GM19372 (cell line): ENCODE data around the gene P2RY1.

Experiments
- ATAC-seq: cut with Tn5 transposase; IDR thresholded peaks from one replicate; pipeline ENCODE4 v1.9.1; 2021; ENCODE audit warnings: mild to moderate bottlenecking, low read depth, moderate library complexity; ENCODE audit not compliant: unreplicated experiment

Gene P2RY1, protein sequence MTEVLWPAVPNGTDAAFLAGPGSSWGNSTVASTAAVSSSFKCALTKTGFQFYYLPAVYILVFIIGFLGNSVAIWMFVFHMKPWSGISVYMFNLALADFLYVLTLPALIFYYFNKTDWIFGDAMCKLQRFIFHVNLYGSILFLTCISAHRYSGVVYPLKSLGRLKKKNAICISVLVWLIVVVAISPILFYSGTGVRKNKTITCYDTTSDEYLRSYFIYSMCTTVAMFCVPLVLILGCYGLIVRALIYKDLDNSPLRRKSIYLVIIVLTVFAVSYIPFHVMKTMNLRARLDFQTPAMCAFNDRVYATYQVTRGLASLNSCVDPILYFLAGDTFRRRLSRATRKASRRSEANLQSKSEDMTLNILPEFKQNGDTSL

DNA sequence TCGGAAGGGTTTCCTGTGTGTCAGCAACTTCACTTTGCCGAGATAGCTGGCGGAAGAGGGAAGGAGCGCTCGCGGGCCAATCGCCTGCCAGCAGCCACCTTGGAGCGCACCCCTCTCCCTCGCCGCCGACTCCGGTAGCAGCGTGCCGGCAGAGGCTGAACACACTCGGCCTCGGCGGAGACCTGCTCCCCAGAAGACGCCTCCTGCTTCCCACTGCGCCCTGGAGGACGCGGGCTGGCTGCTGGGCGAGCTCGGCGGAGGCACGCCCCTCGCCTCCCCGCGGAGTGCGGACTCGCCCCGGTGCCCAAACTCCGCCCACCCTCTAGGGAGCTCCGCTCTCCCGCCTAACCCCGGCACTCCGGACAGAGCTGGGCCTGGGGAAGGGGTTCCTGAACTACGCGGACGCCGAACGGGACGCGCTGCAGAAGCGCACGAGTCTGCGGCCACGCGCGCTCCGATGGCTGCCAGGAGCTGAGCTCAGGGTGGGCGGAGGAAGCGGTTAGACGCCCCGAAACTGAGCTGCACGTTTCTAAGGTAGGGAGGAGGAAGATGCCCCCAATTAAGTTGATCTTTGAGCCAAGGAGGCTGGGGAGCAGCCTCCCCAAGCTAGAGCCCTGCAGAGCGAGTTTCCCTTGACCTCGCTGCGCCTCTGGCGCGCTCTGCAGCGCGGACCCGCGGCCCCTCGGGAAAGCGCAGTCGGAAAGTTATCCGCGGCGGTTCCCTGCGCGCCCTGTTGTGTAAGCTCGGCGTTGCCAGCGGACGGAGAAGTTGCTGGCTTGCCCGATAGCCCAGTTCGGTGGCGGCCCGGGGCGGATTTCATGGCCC is at the start of gene P2RY1:
Gene P2RY1 (plus strand): TSS at position 356 of the 825 bp plus-strand sequence. CDS start 652 bp downstream, outside the sequence.
- peak; percentile 79 for ATAC-seq

DNA sequence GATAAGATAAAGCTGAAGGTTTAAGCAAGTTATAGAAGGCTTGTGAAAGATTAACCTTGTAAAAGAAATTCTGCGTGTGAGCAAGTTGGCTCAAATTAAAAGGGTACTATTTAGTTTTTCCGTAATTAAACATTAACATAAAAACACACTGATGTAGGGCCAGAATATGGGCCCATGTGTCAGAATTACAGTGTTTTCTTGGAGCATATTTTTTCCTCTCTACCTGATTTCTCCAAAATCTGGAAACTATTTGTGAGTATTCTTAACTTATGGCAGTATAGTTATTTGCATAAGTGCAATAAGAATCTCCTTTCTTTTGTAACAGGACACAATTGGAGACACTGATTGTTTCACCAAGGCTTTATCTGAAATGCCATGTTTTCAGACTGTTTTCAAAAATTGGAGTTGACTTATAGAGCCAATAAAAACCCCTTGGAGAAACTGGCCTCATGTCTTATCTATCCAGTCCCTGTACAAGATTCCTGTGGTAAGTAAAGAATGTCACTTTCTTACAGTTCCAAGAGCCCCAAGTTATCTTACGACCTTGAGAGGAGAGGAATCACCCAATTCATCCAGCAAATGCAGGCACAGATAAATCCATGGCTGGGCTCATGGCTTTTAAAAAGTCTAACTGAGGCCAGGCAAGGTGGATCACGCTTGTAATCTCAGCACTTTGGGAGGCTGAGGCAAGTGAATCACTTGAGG is 47.8 kb upstream of the P2RY1 start:
- no peak for ATAC-seq

DNA sequence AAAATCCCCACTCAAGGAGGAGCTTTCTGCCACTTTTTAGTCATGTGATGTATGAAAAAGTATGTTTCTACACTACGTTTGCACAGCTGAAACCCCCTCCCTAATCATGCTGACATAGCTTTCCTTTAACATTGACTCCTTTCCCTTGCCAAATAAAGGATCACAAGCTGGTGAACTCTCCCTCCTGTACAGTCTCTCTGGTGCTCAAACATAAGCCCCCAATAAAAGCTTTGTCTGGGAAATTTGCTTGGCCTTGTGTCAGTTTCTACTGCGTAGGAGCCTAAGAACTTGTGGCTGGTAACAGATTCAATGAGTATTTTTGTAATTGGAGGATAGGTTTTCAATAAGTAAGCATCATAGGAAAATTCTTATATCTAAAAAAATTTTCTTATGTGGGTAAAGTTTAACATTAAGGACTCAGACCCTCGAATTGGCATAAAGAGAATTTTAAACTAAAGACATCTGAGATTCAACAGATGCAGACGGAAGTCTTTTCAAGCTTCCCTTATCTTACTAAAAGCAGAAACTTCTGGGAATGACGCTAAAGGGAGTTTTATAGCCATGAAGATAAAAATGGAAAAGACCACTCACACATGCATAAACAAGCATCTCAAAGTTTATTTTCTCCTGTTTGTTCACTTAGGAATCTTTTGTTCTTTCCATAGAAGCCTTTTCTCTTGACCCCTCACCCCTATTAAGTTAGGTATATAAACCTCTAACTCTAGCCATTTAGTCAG is 44.1 kb upstream of the P2RY1 start:
- no peak for ATAC-seq

DNA sequence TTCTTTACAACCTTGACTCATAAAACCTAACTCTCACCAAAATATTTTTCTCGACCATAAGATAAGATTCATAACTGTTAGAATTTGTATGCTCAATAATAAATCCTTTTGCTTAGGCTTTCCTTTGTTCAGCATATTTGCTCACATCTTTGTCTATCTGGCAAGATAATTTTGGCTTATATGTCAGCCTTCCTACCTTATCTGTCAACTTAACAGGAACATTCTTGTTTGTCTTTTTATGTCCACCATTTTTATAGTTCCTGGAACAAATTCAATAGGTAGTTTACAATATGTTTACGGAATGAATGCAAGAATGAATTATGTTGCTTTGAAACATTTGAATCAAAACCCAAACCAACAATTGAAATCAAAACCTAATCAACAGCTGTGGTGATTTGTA is 41.0 kb upstream of the P2RY1 start:
- no peak for ATAC-seq

DNA sequence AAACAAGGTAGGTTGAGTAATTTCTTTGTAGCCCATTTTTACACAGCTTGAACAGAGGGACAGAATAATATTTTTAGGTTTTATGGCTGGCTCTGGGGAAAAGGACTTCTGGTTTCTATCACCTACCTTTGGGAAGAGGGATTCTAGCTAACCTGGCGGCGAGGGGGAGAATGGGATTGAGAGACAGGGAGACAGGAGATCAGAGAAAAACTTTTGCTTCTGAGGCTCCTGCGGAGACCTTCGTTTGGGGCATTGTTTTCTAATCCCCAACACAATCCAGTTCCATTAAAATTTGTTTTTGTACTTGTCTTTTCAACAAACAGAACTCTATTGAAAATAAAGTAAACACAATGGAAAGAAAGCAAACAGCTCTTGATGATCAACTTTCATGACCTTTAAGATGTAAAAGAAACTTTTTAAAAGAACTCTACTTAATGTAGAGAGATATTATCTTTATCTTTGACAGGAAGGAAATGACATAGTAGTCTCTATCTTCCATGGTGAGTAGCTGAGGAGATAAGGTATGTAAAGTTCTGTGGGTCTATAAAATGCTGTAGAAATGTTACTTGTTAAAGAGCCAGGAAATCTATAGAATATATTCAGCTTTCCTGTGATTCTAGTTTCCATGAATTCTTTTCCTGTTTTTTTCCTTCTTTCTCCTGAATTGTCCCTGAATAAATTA is 37.0 kb upstream of the P2RY1 start:
- no peak for ATAC-seq

DNA sequence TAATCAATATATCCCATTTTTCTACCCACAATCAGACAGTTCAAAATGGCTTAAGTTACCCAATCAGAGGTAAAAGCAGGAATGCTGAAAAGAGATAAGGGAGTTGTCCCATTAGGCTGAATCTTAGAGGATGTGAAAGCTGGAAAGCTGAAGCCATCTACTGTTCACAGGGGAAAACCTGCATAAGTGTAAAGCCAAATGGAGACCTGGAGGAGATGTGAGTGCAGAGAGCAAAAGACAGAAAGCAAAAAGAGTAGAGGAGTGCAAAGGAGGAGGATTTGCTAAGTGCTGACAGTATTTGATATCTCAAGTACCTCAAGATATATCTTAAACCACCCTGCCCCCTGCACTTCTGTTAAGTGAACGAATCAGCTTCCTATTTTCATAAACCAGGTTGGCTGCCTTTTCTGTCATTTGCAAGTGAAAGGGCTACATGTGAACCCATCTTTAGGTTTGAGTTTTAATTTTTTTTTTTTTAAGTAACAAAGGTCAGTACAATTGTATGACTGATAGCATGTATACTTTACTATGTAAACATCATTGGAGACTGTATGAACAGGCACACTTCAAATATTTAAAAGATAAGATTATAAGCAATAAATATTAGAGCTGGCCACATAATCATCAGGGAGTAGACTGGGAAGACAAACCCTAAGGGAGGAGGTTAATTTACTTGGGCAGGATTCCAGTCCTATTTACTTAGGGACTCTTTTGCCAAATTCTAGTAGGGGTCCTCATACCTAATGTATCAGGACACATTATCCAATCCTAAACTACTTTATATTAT is 22.8 kb upstream of the P2RY1 start:
- ATAC-seq: no peak

DNA sequence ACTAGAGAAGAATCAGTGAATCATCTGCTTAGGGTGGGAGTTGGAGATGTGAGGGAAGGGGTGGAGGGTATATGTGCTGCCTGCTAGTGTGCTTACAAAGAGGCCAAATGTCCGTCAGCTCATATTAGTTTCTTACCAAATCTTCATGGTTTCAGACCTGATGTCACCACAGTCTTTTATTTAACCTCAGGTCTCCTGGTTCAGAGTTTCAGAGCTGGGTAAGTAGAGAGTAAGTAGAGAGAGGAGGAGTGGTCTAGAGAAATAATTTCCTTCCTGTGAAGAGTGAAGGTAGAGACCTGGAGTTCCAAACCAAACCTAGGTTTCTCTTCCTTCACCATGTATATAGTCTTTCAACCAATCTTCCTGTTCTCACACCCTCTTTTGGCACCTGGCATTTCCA is 17.5 kb upstream of the P2RY1 start:
- ATAC-seq: no peak

DNA sequence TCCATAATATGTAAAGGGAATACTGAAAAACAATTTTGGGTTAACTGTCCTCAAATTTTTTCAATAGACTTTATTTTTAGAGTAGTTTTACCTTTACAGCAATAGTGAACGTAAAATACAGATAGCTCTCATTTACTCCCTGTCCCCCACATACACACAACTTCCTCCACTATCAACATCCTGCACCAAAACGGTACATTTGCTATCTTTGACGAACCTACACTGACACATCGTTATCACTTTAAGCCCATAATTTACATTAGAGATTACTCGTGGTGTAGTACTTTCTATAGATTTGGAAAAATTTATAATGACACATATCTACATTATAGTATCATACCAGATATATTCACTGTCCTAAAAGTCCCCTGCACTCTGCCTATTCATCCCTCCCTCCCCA is 16.9 kb upstream of the P2RY1 start:
- ATAC-seq: no peak

DNA sequence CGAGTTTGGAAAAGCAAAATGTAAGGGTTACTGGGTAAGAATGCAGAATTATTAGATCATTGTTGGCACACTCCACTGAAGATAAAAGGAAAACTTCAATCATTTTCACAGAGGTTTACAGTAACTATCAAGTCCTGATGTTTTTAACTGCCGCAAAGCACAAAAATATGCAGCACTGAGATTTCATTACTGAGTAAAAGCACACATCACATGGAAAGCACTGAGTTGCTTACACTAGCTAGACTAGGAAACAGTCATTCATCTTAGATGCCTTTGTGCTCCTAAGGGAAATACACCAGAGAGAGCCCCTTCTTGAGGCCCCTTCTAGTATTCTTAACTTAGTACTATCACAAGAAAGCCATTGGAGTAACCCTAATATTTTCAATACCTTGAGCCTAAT is 11.8 kb upstream of the P2RY1 start:
- no peak for ATAC-seq

DNA sequence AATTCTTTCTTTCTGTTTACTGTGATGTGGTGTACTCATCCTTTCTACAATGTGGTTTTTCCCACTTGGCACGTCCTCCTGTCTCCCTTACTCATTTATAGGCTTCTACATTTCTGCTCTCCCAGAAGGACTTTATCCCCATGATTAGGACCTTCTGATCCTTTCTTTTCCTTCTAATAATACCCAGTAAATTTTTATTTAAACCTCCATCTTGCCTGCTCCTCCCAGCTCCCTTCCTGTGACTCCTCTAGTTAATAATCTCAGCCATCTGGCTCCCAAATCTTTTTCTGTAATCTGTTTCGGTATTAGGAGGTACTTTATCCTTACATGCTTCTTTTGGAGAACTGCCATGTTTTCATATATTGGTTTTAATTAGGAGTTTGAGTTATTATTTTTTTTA is 11.2 kb upstream of the P2RY1 start:
- no peak for ATAC-seq

DNA sequence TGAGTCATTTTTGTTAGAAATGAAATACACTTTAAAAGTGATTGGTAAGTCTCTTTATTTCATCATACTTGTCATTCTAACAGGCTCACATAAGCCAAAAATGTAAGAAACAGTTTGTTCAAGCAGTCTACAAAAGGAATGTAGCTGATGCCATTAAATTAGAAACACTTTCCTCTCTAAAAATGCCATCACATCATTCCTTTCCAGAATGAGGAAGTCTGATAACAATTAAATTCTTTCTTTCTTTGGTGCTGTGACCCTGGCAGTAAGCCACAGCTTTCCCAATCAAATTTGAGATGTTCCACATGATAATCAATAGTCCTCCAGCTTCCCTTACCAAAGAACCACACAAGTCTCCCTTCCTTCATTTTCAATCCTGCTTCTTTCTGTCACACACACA is 9.4 kb upstream of the P2RY1 start:
- no peak for ATAC-seq

DNA sequence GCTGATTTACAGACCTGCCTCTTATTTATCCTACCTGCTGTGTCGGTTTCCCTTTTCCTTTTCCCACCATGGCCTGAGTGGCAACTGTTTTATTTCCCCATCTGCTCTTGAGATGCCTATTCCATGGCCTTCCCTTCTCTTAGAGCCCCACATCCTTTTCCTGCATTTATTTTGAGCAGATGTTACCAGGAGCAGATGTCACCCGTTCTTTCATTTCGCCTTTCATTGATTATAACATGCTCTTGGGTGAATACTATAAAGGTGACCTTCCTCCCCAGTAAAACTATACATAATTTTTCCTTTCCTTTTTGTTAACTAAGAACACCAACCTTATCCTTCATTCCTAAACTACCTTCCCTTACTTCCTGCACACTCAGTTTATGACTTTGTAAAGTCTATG is 8.5 kb upstream of the P2RY1 start:
- ATAC-seq: no peak

DNA sequence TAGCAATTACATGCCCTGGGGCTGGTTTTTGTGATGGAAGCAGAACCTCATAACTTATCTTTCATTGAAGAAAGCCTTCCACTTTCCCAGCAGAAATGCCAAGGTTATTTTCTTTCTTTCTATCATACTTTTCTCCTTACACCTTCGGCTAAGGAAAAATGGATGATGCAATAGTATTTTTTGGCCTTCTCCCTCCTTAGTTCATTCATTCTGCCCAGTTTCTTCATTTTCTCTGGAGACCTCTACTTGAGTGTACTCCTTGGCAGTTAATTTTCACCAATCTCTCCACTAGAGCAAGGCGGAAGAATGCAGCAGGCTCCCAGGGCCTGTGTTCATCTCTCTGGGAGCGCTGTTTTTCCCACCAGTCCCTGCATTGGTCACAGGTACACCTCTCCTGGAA is 7.6 kb upstream of the P2RY1 start:
- no peak for ATAC-seq

DNA sequence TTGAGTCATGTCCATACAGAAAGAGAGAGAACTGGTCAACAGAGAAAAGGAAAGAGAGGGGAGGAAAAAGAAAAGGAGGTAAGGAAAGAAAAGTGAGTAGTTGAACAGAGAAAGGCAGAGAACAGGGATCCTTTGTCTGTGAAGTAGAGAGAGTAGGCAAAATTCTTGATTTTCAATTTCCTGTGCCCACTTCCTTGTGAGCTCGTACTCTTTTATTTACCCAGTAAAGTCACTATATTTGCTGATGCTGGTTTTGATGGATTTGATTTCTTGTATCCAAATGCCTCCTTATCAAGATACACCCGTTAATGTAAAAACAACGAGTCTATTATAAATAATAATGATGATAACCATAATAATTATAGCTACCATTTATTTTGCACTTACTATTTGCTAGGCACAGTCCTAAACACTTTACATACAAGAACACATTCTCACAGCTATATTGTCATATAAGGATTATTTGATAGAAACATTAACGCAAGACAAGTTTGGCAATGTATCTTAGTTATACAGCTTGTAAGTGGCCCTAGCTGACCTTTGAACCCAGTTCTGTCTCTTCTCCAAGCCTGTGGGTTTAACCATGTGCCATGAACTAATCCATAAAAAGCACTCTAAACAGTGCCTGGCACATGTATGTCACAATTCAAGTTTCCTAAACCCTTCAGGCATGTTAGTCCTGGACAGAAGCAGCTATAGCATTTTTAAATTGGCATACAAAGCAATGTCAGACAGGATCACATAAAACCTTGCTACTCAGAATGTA is 6.7 kb upstream of the P2RY1 start:
- no peak for ATAC-seq

DNA sequence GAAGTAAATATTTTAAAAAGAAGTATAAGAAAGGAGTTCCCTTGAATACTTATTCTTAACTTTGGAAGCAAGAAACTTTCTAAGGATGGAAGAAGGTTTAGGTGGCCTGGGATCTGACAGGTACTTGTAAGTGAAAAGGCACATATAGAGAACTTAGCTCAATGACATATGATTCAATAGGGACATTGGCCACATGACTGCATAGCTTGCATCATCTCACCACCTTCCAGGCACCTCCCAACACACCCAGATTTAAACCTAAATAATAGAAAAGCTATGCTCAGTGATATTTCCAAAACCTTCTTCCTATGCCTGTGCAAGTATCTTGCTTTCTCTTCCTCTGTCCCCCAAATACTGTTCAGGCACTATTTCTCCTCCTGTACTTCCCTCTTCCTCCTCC is 4.7 kb upstream of the P2RY1 start:
- no peak for ATAC-seq

DNA sequence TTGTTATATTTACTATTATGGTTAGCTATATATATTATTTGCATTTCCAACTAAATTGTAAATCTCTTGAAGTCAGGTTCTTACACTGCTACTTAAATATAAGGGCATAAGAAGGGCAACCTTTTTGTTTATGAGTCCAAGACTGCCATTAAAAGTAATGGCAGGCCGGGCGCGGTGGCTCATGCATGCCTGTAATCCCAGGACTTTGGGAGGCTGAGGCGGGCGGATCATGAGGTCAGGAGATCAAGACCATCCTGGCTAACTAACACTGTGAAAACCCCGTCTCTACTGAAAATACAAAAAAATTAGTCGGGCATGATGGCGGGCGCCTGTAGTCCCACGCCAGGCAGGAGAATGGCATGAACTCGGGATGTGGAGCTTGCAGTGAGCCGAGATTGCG is 2.9 kb upstream of the P2RY1 start:
- ATAC-seq: no peak

DNA sequence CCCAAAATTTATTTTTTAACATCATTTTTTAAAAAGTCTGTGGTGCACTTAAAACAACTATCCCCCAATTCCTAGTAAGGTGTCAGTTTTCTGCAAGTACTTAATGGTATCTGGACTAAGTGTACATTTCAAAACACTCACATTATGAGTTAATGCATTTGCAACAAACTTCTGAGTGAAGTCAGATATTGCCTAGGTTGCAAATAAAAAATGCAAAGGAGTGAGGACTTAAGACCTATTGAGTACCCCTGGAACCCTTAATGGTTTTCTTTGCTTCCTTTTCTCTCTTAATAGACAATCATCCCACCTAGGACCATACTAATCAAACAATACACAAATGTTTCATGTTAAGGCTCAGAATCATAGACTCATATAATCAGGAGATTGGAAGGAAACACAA is 1.8 kb upstream of the P2RY1 start:
- no peak for ATAC-seq

DNA sequence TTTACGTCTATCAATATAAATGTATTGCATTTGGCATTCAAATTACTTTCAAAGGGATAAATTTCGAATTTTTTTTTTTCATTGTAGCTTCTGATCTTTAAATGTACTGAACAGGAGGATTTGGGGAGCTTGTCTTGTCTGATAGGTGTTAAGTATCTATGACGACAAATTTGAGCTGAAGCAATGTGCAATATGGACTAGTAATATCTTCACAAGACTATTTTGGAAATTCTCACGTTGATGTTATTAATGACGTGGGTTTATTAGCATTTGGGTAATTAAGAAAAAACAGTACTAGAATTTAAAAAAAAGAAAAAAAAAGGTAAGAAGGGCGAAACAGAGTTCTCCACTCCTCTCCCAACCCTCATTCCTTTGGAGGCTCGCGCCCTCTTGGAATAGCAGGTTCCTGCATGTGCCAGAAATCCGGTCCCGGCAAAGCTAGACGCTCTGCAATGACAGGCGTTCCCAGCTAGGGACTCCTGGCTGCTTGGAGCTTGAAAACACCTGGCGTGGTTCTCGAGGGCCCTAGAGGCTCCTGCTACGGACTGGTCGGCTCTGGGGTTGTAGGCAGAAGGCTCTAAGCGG is 648 bp upstream of the P2RY1 start:
- no peak for ATAC-seq
